HUES64 (cell line): Measurements from ENCODE around the gene PIP5K1C.
A peak's percentile ranks its signal among the peaks of the same experiment; 100 is the strongest.

Experiments used
- H3K27ac ChIP-seq: 2 replicates; pipeline ENCODE4 v1.7.0; 2013; ENCODE audit warnings: low read depth, low read length, inconsistent platforms
- H3K27me3 ChIP-seq: 2 replicates; pipeline ENCODE4 v1.6.1; 2013; ENCODE audit warnings: mild to moderate bottlenecking, low read length; ENCODE audit not compliant: insufficient read depth
- H3K36me3 ChIP-seq: 2 replicates; pipeline ENCODE4 v1.6.1; 2013; ENCODE audit warnings: mild to moderate bottlenecking, low read length; ENCODE audit not compliant: insufficient read depth
- H3K4me1 ChIP-seq: 2 replicates; pipeline ENCODE4 v1.6.1; 2013; ENCODE audit warnings: mild to moderate bottlenecking, low read length, moderate library complexity; ENCODE audit not compliant: insufficient read depth
- H3K4me3 ChIP-seq: 2 replicates; pipeline ENCODE4 v1.5.1; 2013; ENCODE audit warnings: mild to moderate bottlenecking, low read length, moderate library complexity
- H3K9ac ChIP-seq: 2 replicates; pipeline ENCODE4 v1.6.1; 2013; ENCODE audit warnings: mild to moderate bottlenecking, low read depth, low read length
- H3K9me3 ChIP-seq: 2 replicates; pipeline ENCODE4 v1.6.1; 2013; ENCODE audit warnings: low read depth, low read length; ENCODE audit not compliant: insufficient read depth
- WGBS: fragments of 150-250, 120-280 bp; methylation state at CpG from one replicate; pipeline ENCODE4 v1.1.7; 2013; ENCODE audit warnings: missing lambda C conversion rate; 5-methylcytosine and 5-hydroxymethylcytosine counted together

Gene PIP5K1C

DNA sequence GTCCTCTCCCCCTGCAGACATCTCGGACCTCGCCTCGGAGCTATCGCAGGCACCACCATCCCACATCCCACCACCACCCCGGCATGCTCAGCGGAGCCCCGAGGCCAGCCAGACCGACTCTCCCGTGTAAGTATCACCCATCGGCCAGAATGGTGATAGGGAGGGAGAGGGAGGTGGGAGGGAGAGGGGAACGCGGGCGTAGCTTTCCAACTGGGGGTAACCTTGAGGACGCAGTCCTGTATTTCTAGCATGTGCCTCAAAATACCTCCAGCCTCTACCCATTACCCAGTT, 34.0 kb upstream of the PIP5K1C start:
- Histone ChIP-seq H3K4me3 (no peak overlapping the region), H3K36me3 (peaks cover 16% of the 10 kb centered on the region; the same call in 1 of the 2 replicates), H3K9ac (no peak overlapping the region), H3K27ac (no peak overlapping the region), H3K9me3 (no peaks in the 10 kb centered on the region), H3K27me3 (no peaks in the 10 kb centered on the region), H3K4me1 (no peaks in the 10 kb centered on the region)
- 94% methylated on average over 14 of the region's 14 CpGs for WGBS

DNA sequence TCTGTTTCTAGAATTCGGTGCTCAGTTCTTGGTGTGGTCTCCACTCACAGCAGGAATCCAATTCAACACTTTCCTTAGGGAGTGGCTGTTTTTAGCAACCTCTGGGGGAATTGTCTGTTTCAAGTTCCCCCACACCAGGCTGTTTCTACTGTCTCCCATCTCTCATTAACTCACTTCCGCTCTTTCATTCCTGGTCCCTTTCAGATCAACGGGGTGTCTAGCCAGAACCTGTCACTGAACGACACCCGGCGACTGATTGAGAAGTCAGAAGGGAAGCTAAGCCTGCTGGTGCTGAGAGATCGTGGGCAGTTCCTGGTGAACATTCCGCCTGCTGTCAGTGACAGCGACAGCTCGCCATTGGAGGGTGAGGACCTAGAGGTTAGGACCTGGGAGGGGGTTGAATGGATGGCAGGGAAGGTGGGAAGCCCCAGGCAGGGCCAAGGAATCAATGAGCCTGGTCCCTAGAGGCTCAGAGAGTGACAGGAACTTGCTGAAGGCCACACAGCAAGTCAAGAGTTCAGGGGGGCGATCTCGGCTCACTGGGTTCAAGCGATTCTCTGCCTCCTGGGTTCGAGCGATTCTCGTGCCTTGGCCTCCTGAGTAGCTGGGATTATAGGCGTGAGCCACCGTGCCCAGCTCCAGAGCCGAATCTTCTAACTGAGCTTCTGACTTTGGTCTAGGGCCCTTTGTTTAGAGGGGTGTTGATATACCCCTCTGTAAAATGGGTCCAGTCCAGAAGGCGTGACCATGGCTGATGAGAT, 33.5 kb upstream of the PIP5K1C start:
- H3K27ac ChIP-seq, result no peak overlapping the region
- WGBS, result 89% methylated on average over 20 of the region's 20 CpGs
- H3K9ac ChIP-seq, result no peak overlapping the region
- no peaks in the 10 kb centered on the region for H3K4me1 ChIP-seq
- H3K36me3 ChIP-seq, result peaks cover 16% of the 10 kb centered on the region; the same call in 1 of the 2 replicates
- H3K9me3 ChIP-seq, result no peaks in the 10 kb centered on the region
- H3K27me3 ChIP-seq, result no peaks in the 10 kb centered on the region
- H3K4me3 ChIP-seq, result no peak overlapping the region

GRCh38 chr19:3732108-3732507, 31.8 kb upstream of the PIP5K1C start:
- WGBS, result 94% methylated on average over 1 of the region's 1 CpG
- H3K4me1 ChIP-seq, result no peaks in the 10 kb centered on the region
- H3K36me3 ChIP-seq, result peaks cover 12% of the 10 kb centered on the region; the same call in 1 of the 2 replicates
- H3K27ac ChIP-seq, result no peak overlapping the region
- no peak overlapping the region for H3K9ac ChIP-seq
- no peak overlapping the region for H3K4me3 ChIP-seq
- no peaks in the 10 kb centered on the region for H3K27me3 ChIP-seq
- H3K9me3 ChIP-seq, result no peaks in the 10 kb centered on the region

DNA sequence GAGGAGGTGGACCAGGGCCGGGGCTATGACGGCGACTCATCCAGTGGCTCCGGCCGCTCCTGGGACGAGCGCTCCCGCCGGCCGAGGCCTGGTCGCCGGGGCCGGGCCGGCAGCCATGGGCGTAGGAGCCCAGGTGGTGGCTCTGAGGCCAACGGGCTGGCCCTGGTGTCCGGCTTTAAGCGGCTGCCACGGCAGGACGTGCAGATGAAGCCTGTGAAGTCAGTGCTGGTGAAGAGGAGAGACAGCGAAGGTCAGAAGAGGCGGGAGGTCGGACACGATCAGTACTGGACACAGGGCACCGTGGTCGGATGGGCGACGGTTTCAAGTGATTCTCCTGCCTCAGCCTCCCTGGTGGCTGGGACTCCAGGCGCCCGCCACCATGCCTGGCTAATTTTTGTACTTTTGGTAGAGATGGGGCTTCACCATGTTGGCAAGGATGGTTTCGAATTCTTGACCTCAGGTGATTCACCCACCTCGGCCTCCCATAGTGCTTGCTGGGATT, 30.2 kb upstream of the PIP5K1C start:
- Histone ChIP-seq H3K9me3 (no peaks in the 10 kb centered on the region), H3K27ac (no peak overlapping the region), H3K36me3 (peaks cover under 1% of the 10 kb centered on the region; the same call in 1 of the 2 replicates), H3K4me3 (no peak overlapping the region), H3K9ac (no peak overlapping the region), H3K4me1 (no peaks in the 10 kb centered on the region), H3K27me3 (no peaks in the 10 kb centered on the region)
- WGBS, result 91% methylated on average over 32 of the region's 32 CpGs

GRCh38 chr19:3725640-3726310, 25.5 kb upstream of the PIP5K1C start:
- H3K36me3 ChIP-seq, result no peaks in the 10 kb centered on the region
- 28% methylated on average over 11 of the region's 14 CpGs for WGBS
- H3K4me3 ChIP-seq, result no peak overlapping the region
- H3K9ac ChIP-seq, result no peak overlapping the region
- H3K9me3 ChIP-seq, result no peaks in the 10 kb centered on the region
- H3K27me3 ChIP-seq, result peaks cover 4% of the 10 kb centered on the region; the same call in 1 of the 2 replicates
- H3K4me1 ChIP-seq, result no peaks in the 10 kb centered on the region
- peak overlapping the region; percentile 39; the same call in 1 of the 2 replicates for H3K27ac ChIP-seq

DNA sequence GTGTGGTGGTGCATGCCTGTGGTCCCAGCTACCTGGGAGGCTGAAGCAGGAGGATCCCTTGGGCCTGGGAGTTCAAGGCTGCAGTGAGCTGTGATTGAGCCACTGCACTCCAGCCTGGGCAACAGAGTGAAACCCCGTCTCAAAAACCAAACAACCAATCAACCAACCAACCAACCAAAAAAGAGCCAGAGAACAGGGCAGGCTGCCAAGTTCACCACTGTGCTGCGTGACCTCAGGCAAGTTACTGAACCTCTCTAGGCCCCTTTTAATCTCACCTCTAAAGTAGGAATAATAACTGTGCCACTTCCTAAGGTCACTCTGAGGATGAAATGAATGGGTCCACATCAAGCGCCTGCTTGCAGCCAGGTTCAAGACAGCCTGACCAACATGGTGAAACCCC, 24.9 kb upstream of the PIP5K1C start:
- Histone ChIP-seq H3K4me1 (no peaks in the 10 kb centered on the region), H3K27ac (no peak overlapping the region)
- WGBS, result 95% methylated on average over 3 of the region's 3 CpGs

GRCh38 chr19:3723883-3724282, 23.6 kb upstream of the PIP5K1C start:
- H3K4me1 ChIP-seq, result no peaks in the 10 kb centered on the region
- H3K4me3 ChIP-seq, result no peak overlapping the region
- H3K36me3 ChIP-seq, result no peaks in the 10 kb centered on the region
- H3K27ac ChIP-seq, result no peak overlapping the region
- no peak overlapping the region for H3K9ac ChIP-seq
- WGBS, result 55% methylated on average over 8 of the region's 8 CpGs
- no peaks in the 10 kb centered on the region for H3K9me3 ChIP-seq
- peaks cover 4% of the 10 kb centered on the region; the same call in 1 of the 2 replicates for H3K27me3 ChIP-seq

More for the DNA sequence above, 24.9 kb upstream of the PIP5K1C start:
- H3K27me3 ChIP-seq, result peaks cover 4% of the 10 kb centered on the region; the same call in 1 of the 2 replicates
- H3K4me3 ChIP-seq, result no peak overlapping the region
- no peaks in the 10 kb centered on the region for H3K9me3 ChIP-seq
- H3K9ac ChIP-seq, result no peak overlapping the region
- no peaks in the 10 kb centered on the region for H3K36me3 ChIP-seq

DNA sequence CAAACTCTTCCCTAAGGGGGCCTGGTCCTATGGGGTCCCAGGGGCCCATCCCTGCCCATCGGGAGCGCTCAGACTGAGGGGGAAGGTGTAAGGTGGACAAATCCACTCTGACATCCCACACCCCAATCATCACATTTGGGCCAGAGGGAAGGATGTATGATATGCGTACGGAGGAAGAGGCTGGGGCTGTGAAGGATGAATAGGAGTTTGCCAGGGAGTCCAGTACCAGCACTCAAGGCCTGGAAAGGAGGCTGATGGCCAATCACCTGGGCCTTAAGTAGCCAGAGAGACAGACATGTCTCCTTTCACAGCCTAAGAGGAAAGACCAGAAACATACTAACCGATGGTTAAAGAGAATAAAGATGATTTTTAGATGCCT, 22.8 kb upstream of the PIP5K1C start:
- H3K27me3 ChIP-seq, result peaks cover 4% of the 10 kb centered on the region; the same call in 1 of the 2 replicates
- H3K4me1 ChIP-seq, result no peaks in the 10 kb centered on the region
- H3K9me3 ChIP-seq, result no peaks in the 10 kb centered on the region
- H3K4me3 ChIP-seq, result peak overlapping the region; percentile 37
- WGBS, result 43% methylated on average over 2 of the region's 5 CpGs
- no peak overlapping the region; the same call in 1 of the 2 replicates for H3K9ac ChIP-seq
- no peak overlapping the region for H3K27ac ChIP-seq
- H3K36me3 ChIP-seq, result no peaks in the 10 kb centered on the region

- 2% methylated on average over 24 of the region's 30 CpGs for whole genome bisulfite sequencing
- peaks cover 4% of the 10 kb centered on the region; the same call in 1 of the 2 replicates for H3K27me3 ChIP-seq
- H3K4me3 ChIP-seq, result peak overlapping the region; percentile 71
- H3K4me1 ChIP-seq, result no peaks in the 10 kb centered on the region
- H3K9ac ChIP-seq, result peak overlapping the region; percentile 19; the same call in 1 of the 2 replicates
- H3K9me3 ChIP-seq, result no peaks in the 10 kb centered on the region
- no peaks in the 10 kb centered on the region for H3K36me3 ChIP-seq
- H3K27ac ChIP-seq, result no peak overlapping the region
These were observed 22.3 kb upstream of the PIP5K1C start for GRCh38 chr19:3722443-3723109.

DNA sequence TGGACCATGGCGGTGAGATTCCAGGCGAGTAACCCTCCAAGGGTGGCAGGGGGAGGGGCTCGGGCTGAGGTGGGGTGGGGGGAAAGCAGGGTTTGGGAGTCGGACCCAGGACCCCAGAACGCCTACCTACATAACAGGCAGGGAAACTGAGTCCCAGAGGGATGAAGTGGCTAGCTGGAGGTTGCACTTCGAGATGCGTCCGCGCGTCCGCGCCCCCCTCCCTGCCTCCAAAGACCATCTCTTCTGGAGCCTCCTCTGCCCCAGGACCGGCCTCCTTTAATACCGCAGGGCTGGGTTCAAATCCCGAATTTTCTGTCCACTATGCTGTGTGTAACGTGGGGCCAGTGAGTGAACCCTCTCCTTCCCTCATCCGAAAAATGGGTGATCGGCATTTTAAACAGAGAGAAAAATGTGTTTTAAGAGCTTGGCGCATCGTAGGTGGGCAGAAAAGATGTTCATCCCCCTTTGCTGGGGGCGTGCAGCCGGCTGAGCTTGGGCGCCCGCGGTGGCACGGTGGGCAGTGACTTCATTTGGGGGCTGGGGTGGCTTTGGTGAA, 21.7 kb upstream of the PIP5K1C start:
- Histone ChIP-seq H3K9ac (peak overlapping the region; percentile 19; the same call in 1 of the 2 replicates), H3K4me3 (peak overlapping the region; percentile 71), H3K36me3 (no peaks in the 10 kb centered on the region), H3K9me3 (no peaks in the 10 kb centered on the region), H3K27ac (no peak overlapping the region), H3K27me3 (peaks cover 4% of the 10 kb centered on the region; the same call in 1 of the 2 replicates), H3K4me1 (no peaks in the 10 kb centered on the region)
- whole genome bisulfite sequencing, result 2% methylated on average over 26 of the region's 26 CpGs
